ENCODE results near the gene MSL3.

- TF ChIP-seq EZH2phosphoT487 (IDR thresholded peaks at IDR 0.05) = no peak
- TF ChIP-seq, protein P1, sequence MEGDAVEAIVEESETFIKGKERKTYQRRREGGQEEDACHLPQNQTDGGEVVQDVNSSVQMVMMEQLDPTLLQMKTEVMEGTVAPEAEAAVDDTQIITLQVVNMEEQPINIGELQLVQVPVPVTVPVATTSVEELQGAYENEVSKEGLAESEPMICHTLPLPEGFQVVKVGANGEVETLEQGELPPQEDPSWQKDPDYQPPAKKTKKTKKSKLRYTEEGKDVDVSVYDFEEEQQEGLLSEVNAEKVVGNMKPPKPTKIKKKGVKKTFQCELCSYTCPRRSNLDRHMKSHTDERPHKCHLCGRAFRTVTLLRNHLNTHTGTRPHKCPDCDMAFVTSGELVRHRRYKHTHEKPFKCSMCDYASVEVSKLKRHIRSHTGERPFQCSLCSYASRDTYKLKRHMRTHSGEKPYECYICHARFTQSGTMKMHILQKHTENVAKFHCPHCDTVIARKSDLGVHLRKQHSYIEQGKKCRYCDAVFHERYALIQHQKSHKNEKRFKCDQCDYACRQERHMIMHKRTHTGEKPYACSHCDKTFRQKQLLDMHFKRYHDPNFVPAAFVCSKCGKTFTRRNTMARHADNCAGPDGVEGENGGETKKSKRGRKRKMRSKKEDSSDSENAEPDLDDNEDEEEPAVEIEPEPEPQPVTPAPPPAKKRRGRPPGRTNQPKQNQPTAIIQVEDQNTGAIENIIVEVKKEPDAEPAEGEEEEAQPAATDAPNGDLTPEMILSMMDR (IDR thresholded peaks at IDR 0.05) = no peak
These were observed 55.3 kb downstream of the MSL3 start for GRCh38 chrX:11813341-11813740.
